ENCODE measurements around the gene SLC7A9. TPM values are rescaled to one million over a fixed set of nuclear protein-coding genes. Genes with fewer than 3 reads are reported as not detected.

SLC7A9 gene
- not detected in 2 replicates for polyA plus RNA-seq (2012; rRNA removed)
- polyA plus RNA-seq (2012; cell fraction: cytosol; rRNA removed) = 0.01 TPM in 2 replicates
- 0.23 and 0.32 TPM in 2 replicates for polyA plus RNA-seq (2012; cell fraction: nucleus; rRNA removed)

DNA sequence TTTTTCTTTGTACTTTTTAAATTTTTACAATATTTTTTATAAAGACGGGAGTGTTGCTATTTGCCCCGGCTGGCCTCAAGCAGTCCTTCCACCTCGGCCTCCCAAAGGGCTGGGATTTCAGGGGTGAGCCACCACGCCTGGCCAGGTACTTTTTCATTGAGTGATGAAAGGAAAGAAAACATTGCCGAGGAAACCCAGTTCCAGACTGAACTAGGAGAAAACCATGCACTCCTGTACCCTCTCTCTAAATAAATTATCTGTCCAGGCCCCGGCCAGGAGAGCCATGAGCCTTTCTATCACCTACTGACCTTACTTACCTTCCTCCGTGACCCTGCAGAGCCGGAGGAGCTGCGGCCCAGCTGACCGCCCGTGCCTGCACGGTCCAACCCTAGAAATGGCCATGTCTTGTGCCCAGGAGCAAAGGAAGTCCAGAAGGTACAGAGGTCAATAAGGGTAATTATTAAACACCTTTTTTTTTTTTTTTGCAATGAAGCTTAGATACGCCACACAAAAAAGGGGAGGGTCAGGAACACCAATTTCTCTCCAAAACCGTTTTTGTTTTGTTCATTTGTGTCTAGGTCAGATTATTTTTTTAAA lies at the start of gene SLC7A9:
Gene SLC7A9 (minus strand): TSS at position 399 of the 597 bp plus-strand sequence. CDS start 1,233 bp downstream, outside the sequence.
- POLR2A ChIA-PET = no interaction called here
- no peak within 1 kb of the TSS for H2AFZ ChIP-seq (ENCODE audit: low read depth)
- no peak within 1 kb of the TSS for H3K9ac ChIP-seq
- CTCF ChIA-PET = no interaction called here
- no peaks in the 10 kb centered on the region for H4K20me1 ChIP-seq (ENCODE audit: insufficient read depth)
- H3K36me3 ChIP-seq (replicated peaks in 1 of 2; ENCODE audit: control insufficient read depth in 1 of 2, insufficient read depth in 2 of 2, low read length in 1 of 2) = no peaks in the 10 kb centered on the region
- no peaks in the 10 kb centered on the region for H3K27me3 ChIP-seq (ENCODE audit: insufficient read depth)
- H3K9me2 ChIP-seq = no peaks in the 10 kb centered on the region
- DNase-seq = no peak
- no peak within 1 kb of the TSS for H3K27ac ChIP-seq (ENCODE audit: low read depth in 2 of 2, low read length in 1 of 2)
- no peaks in the 10 kb centered on the region for H3K79me2 ChIP-seq (ENCODE audit: insufficient read depth)
- peaks cover 0 to 5% of the 10 kb centered on the region in 2 experiments; a peak in 1 of 4 replicates for H3K4me1 ChIP-seq (ENCODE audit: control insufficient read depth in 1 of 2, insufficient read depth in 2 of 2, low read depth in 1 of 2, low read length in 1 of 2)
- H3K4me3 ChIP-seq (ENCODE audit: low read depth in 2 of 2, low read length in 1 of 2) = no peak within 1 kb of the TSS
- H3K9me3 ChIP-seq = no peaks in the 10 kb centered on the region
- H3K4me2 ChIP-seq = no peak within 1 kb of the TSS
- 75% methylated on average over 14 of the region's 14 CpGs for WGBS (ENCODE audit: low lambda C conversion rate)
- no peaks in the 10 kb centered on the region for H3F3A ChIP-seq (replicated peaks; ENCODE audit: insufficient read depth)
- TF ChIP-seq, protein P1, sequence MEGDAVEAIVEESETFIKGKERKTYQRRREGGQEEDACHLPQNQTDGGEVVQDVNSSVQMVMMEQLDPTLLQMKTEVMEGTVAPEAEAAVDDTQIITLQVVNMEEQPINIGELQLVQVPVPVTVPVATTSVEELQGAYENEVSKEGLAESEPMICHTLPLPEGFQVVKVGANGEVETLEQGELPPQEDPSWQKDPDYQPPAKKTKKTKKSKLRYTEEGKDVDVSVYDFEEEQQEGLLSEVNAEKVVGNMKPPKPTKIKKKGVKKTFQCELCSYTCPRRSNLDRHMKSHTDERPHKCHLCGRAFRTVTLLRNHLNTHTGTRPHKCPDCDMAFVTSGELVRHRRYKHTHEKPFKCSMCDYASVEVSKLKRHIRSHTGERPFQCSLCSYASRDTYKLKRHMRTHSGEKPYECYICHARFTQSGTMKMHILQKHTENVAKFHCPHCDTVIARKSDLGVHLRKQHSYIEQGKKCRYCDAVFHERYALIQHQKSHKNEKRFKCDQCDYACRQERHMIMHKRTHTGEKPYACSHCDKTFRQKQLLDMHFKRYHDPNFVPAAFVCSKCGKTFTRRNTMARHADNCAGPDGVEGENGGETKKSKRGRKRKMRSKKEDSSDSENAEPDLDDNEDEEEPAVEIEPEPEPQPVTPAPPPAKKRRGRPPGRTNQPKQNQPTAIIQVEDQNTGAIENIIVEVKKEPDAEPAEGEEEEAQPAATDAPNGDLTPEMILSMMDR (IDR thresholded peaks at IDR 0.05) = no peak

DNA sequence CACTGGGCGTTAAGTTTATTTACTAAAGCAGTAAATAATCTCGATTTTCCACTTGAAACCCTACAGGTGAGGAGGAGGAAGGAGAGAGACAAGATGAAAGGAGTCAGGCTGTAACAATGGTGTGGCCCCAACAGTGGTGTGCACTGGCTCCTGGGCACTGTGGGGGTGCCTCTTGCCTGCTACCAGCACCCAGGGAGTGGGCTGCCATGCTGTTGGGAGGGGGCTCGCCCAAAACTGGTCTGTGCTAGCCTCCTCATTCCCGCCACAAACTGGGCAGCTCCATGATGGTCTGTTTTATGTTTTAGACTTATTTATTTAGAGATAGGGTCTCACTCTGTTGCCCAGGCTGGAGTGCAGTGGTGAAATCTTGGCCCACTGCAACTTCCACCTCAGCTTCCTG lies 49.8 kb upstream of the SLC7A9 start:
- POLR2A ChIA-PET = no interaction called here
- Histone ChIP-seq H2AFZ (ENCODE audit: low read depth) (no peak overlapping the region), H3K9me3 (no peaks in the 10 kb centered on the region), H3K36me3 (replicated peaks in 1 of 2; ENCODE audit: control insufficient read depth in 1 of 2, insufficient read depth in 2 of 2, low read length in 1 of 2) (peaks cover 10 to 28% of the 10 kb centered on the region in 2 experiments), H3K27me3 (ENCODE audit: insufficient read depth) (no peaks in the 10 kb centered on the region), H3K79me2 (ENCODE audit: insufficient read depth) (no peaks in the 10 kb centered on the region), H3K9me2 (no peaks in the 10 kb centered on the region), H3K4me1 (ENCODE audit: control insufficient read depth in 1 of 2, insufficient read depth in 2 of 2, low read depth in 1 of 2, low read length in 1 of 2) (no peaks in the 10 kb centered on the region), H3K27ac (ENCODE audit: low read depth in 2 of 2, low read length in 1 of 2) (no peak overlapping the region), H3K4me3 (ENCODE audit: low read depth in 2 of 2, low read length in 1 of 2) (no peak overlapping the region), H4K20me1 (ENCODE audit: insufficient read depth) (no peaks in the 10 kb centered on the region), H3F3A (replicated peaks; ENCODE audit: insufficient read depth) (no peaks in the 10 kb centered on the region), H3K4me2 (no peak overlapping the region), H3K9ac (no peak overlapping the region)
- WGBS (ENCODE audit: low lambda C conversion rate) = 81% methylated on average over 4 of the region's 4 CpGs
- TF ChIP-seq RXRA (IDR thresholded peaks at IDR 0.05; ENCODE audit: borderline replicate concordance, low read depth) = no peak
- no peak for TF ChIP-seq SMC3 (IDR thresholded peaks at IDR 0.05; ENCODE audit: low read depth, low read length)
- TF ChIP-seq YY1 (IDR thresholded peaks at IDR 0.05; ENCODE audit: low read depth) = no peak
- TF ChIP-seq, protein P2, sequence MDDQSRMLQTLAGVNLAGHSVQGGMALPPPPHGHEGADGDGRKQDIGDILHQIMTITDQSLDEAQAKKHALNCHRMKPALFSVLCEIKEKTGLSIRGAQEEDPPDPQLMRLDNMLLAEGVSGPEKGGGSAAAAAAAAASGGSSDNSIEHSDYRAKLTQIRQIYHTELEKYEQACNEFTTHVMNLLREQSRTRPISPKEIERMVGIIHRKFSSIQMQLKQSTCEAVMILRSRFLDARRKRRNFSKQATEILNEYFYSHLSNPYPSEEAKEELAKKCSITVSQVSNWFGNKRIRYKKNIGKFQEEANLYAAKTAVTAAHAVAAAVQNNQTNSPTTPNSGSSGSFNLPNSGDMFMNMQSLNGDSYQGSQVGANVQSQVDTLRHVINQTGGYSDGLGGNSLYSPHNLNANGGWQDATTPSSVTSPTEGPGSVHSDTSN (IDR thresholded peaks at IDR 0.05) = no peak
- TF ChIP-seq POLR2AphosphoS5 (IDR thresholded peaks at IDR 0.05; ENCODE audit: low read depth, low read length) = no peak
- no peak for TF ChIP-seq EZH2phosphoT487 (IDR thresholded peaks at IDR 0.05; ENCODE audit: borderline replicate concordance, low read depth)
- no peak for TF ChIP-seq TCF12 (IDR thresholded peaks at IDR 0.05)
- CTCF ChIA-PET = interaction anchor here (1.2 kb wide), 1 partner anchor 24 kb away, joined by 3 read pairs; no protein-coding TSS in a partner anchor
- DNase-seq = no peak

Data from SK-N-SH (cell line).